ENCODE measurements around the gene RNF224. TPM values are rescaled to one million over a fixed set of nuclear protein-coding genes. Genes with fewer than 3 reads are reported as not detected.

RNF224 gene
- total and polyA plus RNA-seq, 12 donors: 0.06 TPM; not detected in 11

DNA sequence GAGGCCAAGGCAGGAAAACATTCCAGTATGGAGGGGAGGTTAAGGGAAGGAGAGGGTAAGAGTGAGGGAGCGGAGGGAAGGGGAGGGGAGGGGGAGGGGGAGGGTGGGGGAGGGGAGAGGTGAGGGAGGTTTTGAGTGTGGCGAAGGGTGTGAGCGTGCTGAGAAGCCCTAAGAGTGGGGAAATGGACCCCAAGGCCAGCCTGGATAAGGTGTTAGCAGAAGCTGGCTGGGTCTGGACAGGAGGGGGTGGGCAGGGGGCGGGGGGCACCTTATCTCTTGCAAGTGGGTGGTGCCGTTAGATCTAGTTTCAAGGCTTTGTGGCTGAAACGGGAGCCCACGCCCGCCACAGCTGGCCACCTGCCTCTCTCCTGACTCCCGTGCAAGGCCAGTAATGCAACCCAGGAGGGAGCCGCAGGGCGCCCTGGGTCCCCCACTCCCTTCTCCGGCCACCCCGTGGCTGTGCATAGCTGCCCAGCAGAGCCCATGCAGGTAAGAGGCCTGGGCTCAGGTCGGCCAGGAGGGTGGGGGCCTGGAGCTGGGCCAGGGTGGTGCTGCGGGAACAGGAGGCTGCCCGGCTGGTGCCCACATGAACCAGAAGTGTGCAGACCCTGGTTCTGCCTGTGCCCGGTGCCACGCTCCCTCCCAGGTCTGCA, 677 bp downstream of the RNF224 start:
- Histone ChIP-seq H3K27me3 (peaks cover 42% of the 10 kb centered on the region), H3K4me1 (replicated peaks in 1 of 2) (peaks cover 2 to 9% of the 10 kb centered on the region in 2 donors), H3K36me3 (replicated peaks in 1 of 2) (no peaks in the 10 kb centered on the region), H3K4me3 (no peak overlapping the region), H3K27ac (no peak overlapping the region), H3K9me3 (replicated peaks in 1 of 3) (no peaks in the 10 kb centered on the region)
- 25 to 33% (median 29%) methylated on average over 4 to 18 of the region's 18 CpGs for WGBS, 4 donors
- intact Hi-C loops (cut with DNase I): loop anchor here (5.0 kb wide), 1 partner anchor 111 kb away; no protein-coding TSS in a partner anchor
- no peak for DNase-seq
- TF ChIP-seq, protein P1, sequence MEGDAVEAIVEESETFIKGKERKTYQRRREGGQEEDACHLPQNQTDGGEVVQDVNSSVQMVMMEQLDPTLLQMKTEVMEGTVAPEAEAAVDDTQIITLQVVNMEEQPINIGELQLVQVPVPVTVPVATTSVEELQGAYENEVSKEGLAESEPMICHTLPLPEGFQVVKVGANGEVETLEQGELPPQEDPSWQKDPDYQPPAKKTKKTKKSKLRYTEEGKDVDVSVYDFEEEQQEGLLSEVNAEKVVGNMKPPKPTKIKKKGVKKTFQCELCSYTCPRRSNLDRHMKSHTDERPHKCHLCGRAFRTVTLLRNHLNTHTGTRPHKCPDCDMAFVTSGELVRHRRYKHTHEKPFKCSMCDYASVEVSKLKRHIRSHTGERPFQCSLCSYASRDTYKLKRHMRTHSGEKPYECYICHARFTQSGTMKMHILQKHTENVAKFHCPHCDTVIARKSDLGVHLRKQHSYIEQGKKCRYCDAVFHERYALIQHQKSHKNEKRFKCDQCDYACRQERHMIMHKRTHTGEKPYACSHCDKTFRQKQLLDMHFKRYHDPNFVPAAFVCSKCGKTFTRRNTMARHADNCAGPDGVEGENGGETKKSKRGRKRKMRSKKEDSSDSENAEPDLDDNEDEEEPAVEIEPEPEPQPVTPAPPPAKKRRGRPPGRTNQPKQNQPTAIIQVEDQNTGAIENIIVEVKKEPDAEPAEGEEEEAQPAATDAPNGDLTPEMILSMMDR (IDR thresholded peaks at IDR 0.05): no peak
- no peak for TF ChIP-seq POLR2A (IDR thresholded peaks at IDR 0.05)

GRCh38 chr9:137228506-137228967, 1.2 kb downstream of the RNF224 start:
- H3K27me3 ChIP-seq: peaks cover 42% of the 10 kb centered on the region

DNA sequence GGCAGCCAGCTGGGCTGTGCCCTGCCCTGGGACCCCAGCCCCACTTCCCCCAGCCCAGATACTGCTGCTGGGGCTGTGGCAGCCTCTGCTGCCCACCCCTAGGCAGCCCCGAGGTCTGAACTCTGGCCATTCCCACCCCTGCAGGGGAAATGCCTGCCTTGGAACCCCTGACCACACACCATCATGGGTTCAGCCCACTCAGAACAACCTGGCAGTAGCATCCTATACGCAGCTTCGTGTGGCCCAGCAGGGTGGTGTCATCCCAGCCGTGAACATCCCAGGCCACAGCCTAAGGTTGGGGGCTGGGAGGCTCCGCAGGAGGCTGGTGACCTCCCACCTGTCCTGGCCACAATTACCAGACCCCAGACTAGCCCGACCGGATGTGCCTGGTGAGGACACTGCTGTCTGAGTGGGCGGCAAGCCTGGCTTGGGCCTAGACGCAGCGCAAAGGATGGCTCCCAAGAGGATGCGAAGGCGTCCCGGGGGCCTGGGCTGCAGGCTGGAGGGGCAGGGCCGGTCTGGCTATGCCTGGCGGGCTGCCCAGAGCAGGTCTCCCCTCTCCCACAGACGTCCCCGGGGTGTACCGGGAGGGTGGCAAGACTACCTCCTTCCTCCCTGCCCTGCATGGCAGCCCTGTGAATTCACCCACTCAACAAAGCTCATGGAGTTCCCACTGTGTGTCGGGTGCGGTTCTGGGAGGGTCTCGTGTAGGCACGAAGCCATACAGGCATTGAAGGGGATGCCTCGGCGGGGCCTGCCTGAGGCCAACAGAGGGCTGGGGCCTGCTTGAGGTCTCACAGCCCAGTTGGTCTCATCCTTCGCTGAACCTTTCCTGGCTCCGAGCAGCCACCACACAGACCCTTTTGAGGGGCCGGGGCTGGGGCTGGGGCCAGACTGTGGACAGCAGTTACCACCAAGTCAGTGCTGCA, 1.9 kb downstream of the RNF224 start:
- H3K4me1 ChIP-seq (replicated peaks in 1 of 2): peaks cover 0 to 2% of the 10 kb centered on the region in 2 donors
- no peaks in the 10 kb centered on the region for H3K36me3 ChIP-seq (replicated peaks in 1 of 2)
- intact Hi-C loops (cut with DNase I): loop anchor here (5.0 kb wide), 1 partner anchor 112 kb away; no protein-coding TSS in a partner anchor
- no peak overlapping the region for H3K4me3 ChIP-seq
- 56 to 65% (median 61%) methylated on average over 9 to 27 of the region's 27 CpGs for WGBS, 4 donors
- no peak for DNase-seq
- TF ChIP-seq POLR2A (IDR thresholded peaks at IDR 0.05): no peak
- TF ChIP-seq, protein P1 (IDR thresholded peaks at IDR 0.05): no peak
- no peak overlapping the region for H3K27ac ChIP-seq
- peaks cover 44% of the 10 kb centered on the region for H3K27me3 ChIP-seq
- H3K9me3 ChIP-seq (replicated peaks in 1 of 3): no peaks in the 10 kb centered on the region

More at GRCh38 chr9:137228506-137228967, 1.2 kb downstream of the RNF224 start:
- Histone ChIP-seq H3K9me3 (replicated peaks in 1 of 3) (no peaks in the 10 kb centered on the region), H3K4me1 (replicated peaks in 1 of 2) (peaks cover 0 to 8% of the 10 kb centered on the region in 2 donors), H3K27ac (no peak overlapping the region), H3K4me3 (no peak overlapping the region), H3K36me3 (replicated peaks in 1 of 2) (no peaks in the 10 kb centered on the region)
- TF ChIP-seq, protein P1 (IDR thresholded peaks at IDR 0.05): no peak
- no peak for TF ChIP-seq POLR2A (IDR thresholded peaks at IDR 0.05)
- DNase-seq: no peak
- intact Hi-C loops (cut with DNase I): loop anchor here (5.0 kb wide), 1 partner anchor 111 kb away; no protein-coding TSS in a partner anchor
- 48 to 70% (median 56%) methylated on average over 4 to 29 of the region's 29 CpGs; no CpG with 5 or more reads in 1 of the 4 donors for WGBS, 4 donors

Measured in adrenal gland (tissue), 12 donors.